Hepatocyte (in vitro differentiated cells): ENCODE data around the gene LRRC42. TPM values are rescaled to one million over a fixed set of nuclear protein-coding genes. Genes with fewer than 3 reads are reported as not detected.

ENCODE experiments used
- DNase-seq: peaks from one replicate; pipeline ENCODE4 v3.0.0-alpha.2; 2016; ENCODE audit warnings: low spot score
- H2AFZ ChIP-seq: fragments of 200-600 bp; sonication (generic); 2 replicates; pipeline ENCODE4 v1.6.0; 2016; ENCODE audit warnings: antibody characterized with exemption, mild to moderate bottlenecking
- H3K27ac ChIP-seq: fragments of 200-600 bp; sonication (generic); 2 replicates; pipeline ENCODE4 v1.5.1; 2016; ENCODE audit warnings: mild to moderate bottlenecking
- H3K27me3 ChIP-seq: fragments of 200-600 bp; sonication (generic); 2 replicates; pipeline ENCODE4 v1.6.1; 2016
- H3K36me3 ChIP-seq: fragments of 200-600 bp; sonication (generic); replicated peaks from 2 replicates; pipeline ENCODE4 v1.5.1; 2016; ENCODE audit warnings: low read depth; ENCODE audit not compliant: insufficient read depth
- H3K4me1 ChIP-seq: fragments of 200-600 bp; sonication (generic); 2 replicates; pipeline ENCODE4 v1.5.1; 2016; ENCODE audit warnings: mild to moderate bottlenecking, moderate library complexity; ENCODE audit not compliant: insufficient read depth
- H3K4me2 ChIP-seq: fragments of 200-600 bp; sonication (generic); 2 replicates; pipeline ENCODE4 v1.6.0; 2016
- H3K4me3 ChIP-seq: fragments of 200-600 bp; sonication (generic); 2 replicates; pipeline ENCODE4 v1.5.1; 2016; ENCODE audit warnings: mild to moderate bottlenecking
- H3K79me2 ChIP-seq: fragments of 200-600 bp; sonication (generic); 2 replicates; pipeline ENCODE4 v1.6.0; 2017; ENCODE audit warnings: mild to moderate bottlenecking
- H3K9me2 ChIP-seq: fragments of 200-600 bp; sonication (generic); replicated peaks from 2 replicates; pipeline ENCODE4 v1.6.0; 2017; ENCODE audit warnings: mild to moderate bottlenecking; ENCODE audit not compliant: insufficient read depth
- H3K9me3 ChIP-seq: fragments of 200-600 bp; sonication (generic); 2 replicates; pipeline ENCODE4 v1.5.1; 2016; ENCODE audit warnings: low read depth, mild to moderate bottlenecking
- H4K20me1 ChIP-seq: fragments of 200-600 bp; sonication (generic); 2 replicates; pipeline ENCODE4 v1.6.0; 2016; ENCODE audit warnings: mild to moderate bottlenecking; ENCODE audit not compliant: insufficient read depth, poor library complexity, severe bottlenecking
- CTCF ChIP-seq: fragments of 200-600 bp; sonication (generic); IDR thresholded peaks from 2 replicates; pipeline ENCODE4 v1.5.1; 2016; ENCODE audit warnings: antibody characterized with exemption, mild to moderate bottlenecking; ENCODE audit not compliant: poor library complexity
- EZH2 ChIP-seq: fragments of 200-600 bp; sonication (generic); IDR thresholded peaks from 2 replicates; pipeline ENCODE4 v1.6.1; 2016; ENCODE audit warnings: antibody characterized with exemption, mild to moderate bottlenecking, borderline replicate concordance
- EZH2phosphoT487 ChIP-seq: fragments of 200-600 bp; sonication (generic); IDR thresholded peaks from one replicate; pipeline ENCODE4 v1.6.1; 2018; ENCODE audit warnings: antibody characterized with exemption, mild to moderate bottlenecking, low read depth, moderate library complexity; ENCODE audit not compliant: unreplicated experiment, severe bottlenecking
- WGBS: methylation state at CpG from one replicate; pipeline ENCODE4 v1.1.6; 2016; ENCODE audit warnings: low lambda C conversion rate; ENCODE audit errors: missing lambda C conversion rate; 5-methylcytosine and 5-hydroxymethylcytosine counted together
- polyA plus RNA-seq: library from polyadenylated mRNA; unstranded; fragments of >200 nt; fragmentation: Nextera tagmentation; extraction: Ambion mirVana; gene quantifications from 2 replicates; pipeline ENCODE4 v1.2.1, GENCODE V29; 2016
- total RNA-seq: library from RNA; depleted of rRNA; stranded (reverse); fragments of >200 nt; gene quantifications from 2 replicates; pipeline ENCODE4 v1.2.3, GENCODE V29; 2014

Gene LRRC42
- total and polyA plus RNA-seq, 2 experiments from 2014 or later, result 56.6 to 58.2 TPM

GRCh38 chr1:53963460-53963859, 17.3 kb downstream of the LRRC42 start:
- no peaks in the 10 kb centered on the region for H3K36me3 ChIP-seq
- H3K4me2 ChIP-seq, result no peak overlapping the region
- H3K4me3 ChIP-seq, result no peak overlapping the region
- no peaks in the 10 kb centered on the region for H3K9me3 ChIP-seq
- no peak for DNase-seq
- H3K9me2 ChIP-seq, result no peaks in the 10 kb centered on the region
- H3K4me1 ChIP-seq, result peaks cover 27% of the 10 kb centered on the region
- H4K20me1 ChIP-seq, result no peaks in the 10 kb centered on the region
- H3K27ac ChIP-seq, result no peak overlapping the region
- peaks cover 15% of the 10 kb centered on the region for H3K79me2 ChIP-seq
- TF ChIP-seq CTCF (no peak), EZH2 (no peak), EZH2phosphoT487 (no peak)
- H3K27me3 ChIP-seq, result no peaks in the 10 kb centered on the region
- H2AFZ ChIP-seq, result no peak overlapping the region
- 92% methylated on average over 4 of the region's 4 CpGs for WGBS

- TF ChIP-seq EZH2phosphoT487, result no peak
- no peak for TF ChIP-seq EZH2
- TF ChIP-seq CTCF, result no peak
- no peak overlapping the region for H3K4me2 ChIP-seq
- DNase-seq, result no peak
- no peaks in the 10 kb centered on the region for H4K20me1 ChIP-seq
- no peaks in the 10 kb centered on the region for H3K27me3 ChIP-seq
- WGBS, result 93% methylated on average over 5 of the region's 5 CpGs
- H3K36me3 ChIP-seq, result no peaks in the 10 kb centered on the region
- H3K4me1 ChIP-seq, result peaks cover 28% of the 10 kb centered on the region
- no peaks in the 10 kb centered on the region for H3K9me2 ChIP-seq
- H3K9me3 ChIP-seq, result no peaks in the 10 kb centered on the region
- H3K27ac ChIP-seq, result no peak overlapping the region
- H3K4me3 ChIP-seq, result no peak overlapping the region
- no peak overlapping the region for H2AFZ ChIP-seq
- peaks cover 10% of the 10 kb centered on the region for H3K79me2 ChIP-seq
Observed at GRCh38 chr1:53964109-53964508, 18.0 kb downstream of the LRRC42 start.

- H3K4me2 ChIP-seq, result no peak overlapping the region
- no peaks in the 10 kb centered on the region for H3K36me3 ChIP-seq
- H3K4me1 ChIP-seq, result peaks cover 28% of the 10 kb centered on the region
- no peaks in the 10 kb centered on the region for H4K20me1 ChIP-seq
- no peak overlapping the region for H3K4me3 ChIP-seq
- peak overlapping the region; percentile 54 for H3K27ac ChIP-seq
- H3K9me2 ChIP-seq, result no peaks in the 10 kb centered on the region
- no peak overlapping the region for H2AFZ ChIP-seq
- 79% methylated on average over 3 of the region's 3 CpGs for WGBS
- no peaks in the 10 kb centered on the region for H3K9me3 ChIP-seq
- TF ChIP-seq EZH2phosphoT487 (no peak), CTCF (no peak), EZH2 (no peak)
- no peak for DNase-seq
- H3K27me3 ChIP-seq, result no peaks in the 10 kb centered on the region
- no peaks in the 10 kb centered on the region for H3K79me2 ChIP-seq
Observed at GRCh38 chr1:53966794-53967193, 20.6 kb downstream of the LRRC42 start.
